Panc1 (cell line): Measurements from ENCODE around the gene WNT7B.

ENCODE experiments used
- POLR2AphosphoS5 ChIP-seq: IDR thresholded peaks from 2 replicates; pipeline ENCODE4 v1.6.1; 2012; ENCODE audit warnings: mild to moderate bottlenecking, low read depth, low read length, moderate library complexity
- SIN3A ChIP-seq: IDR thresholded peaks from 2 replicates; pipeline ENCODE4 v1.6.1; 2012; ENCODE audit warnings: low read depth, mild to moderate bottlenecking, low read length, moderate library complexity, borderline replicate concordance; ENCODE audit not compliant: insufficient read depth
- TCF7L2 ChIP-seq: IDR thresholded peaks from 2 replicates; pipeline ENCODE4 v1.6.1; 2011; ENCODE audit warnings: mild to moderate bottlenecking, low read depth, low read length, inconsistent platforms
- TF ChIP-seq, protein P1 (sequence below): fragments of 450-650 bp; IDR thresholded peaks from 2 replicates; pipeline ENCODE4 v1.5.1; 2017; ENCODE audit warnings: mild to moderate bottlenecking
- TF ChIP-seq, protein P2 (sequence below), 2 experiments: IDR thresholded peaks; 2 replicates each; pipeline ENCODE4 v1.6.1; 2011 to 2012; ENCODE audit warnings: low read depth in 2 of 2, control low read depth in 1 of 2, low read length in 1 of 2, mild to moderate bottlenecking in 1 of 2, moderate library complexity in 1 of 2; ENCODE audit not compliant: insufficient read depth in 1 of 2

DNA sequence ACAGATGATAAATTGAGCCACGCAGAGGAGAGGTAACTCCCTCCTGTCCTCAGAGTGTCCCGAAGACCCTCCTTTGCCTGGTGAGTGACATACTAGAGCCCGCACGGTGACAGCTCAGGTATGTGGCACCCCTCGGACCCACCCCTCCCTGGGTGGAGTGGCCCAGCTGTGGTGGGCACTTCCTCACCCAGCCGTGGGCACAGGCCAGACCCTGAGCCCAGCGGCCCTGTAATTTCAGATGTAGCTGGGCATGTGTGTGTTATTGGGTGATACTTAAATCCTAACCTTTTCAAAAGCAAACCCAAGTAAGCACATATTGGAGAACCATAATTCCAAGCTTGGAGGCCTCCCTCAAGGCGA, 93.2 kb downstream of the WNT7B start:
- TF ChIP-seq POLR2AphosphoS5 (no peak), SIN3A (no peak), TCF7L2 (no peak)
- TF ChIP-seq, protein P1, sequence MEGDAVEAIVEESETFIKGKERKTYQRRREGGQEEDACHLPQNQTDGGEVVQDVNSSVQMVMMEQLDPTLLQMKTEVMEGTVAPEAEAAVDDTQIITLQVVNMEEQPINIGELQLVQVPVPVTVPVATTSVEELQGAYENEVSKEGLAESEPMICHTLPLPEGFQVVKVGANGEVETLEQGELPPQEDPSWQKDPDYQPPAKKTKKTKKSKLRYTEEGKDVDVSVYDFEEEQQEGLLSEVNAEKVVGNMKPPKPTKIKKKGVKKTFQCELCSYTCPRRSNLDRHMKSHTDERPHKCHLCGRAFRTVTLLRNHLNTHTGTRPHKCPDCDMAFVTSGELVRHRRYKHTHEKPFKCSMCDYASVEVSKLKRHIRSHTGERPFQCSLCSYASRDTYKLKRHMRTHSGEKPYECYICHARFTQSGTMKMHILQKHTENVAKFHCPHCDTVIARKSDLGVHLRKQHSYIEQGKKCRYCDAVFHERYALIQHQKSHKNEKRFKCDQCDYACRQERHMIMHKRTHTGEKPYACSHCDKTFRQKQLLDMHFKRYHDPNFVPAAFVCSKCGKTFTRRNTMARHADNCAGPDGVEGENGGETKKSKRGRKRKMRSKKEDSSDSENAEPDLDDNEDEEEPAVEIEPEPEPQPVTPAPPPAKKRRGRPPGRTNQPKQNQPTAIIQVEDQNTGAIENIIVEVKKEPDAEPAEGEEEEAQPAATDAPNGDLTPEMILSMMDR: no peak
- TF ChIP-seq, protein P2, sequence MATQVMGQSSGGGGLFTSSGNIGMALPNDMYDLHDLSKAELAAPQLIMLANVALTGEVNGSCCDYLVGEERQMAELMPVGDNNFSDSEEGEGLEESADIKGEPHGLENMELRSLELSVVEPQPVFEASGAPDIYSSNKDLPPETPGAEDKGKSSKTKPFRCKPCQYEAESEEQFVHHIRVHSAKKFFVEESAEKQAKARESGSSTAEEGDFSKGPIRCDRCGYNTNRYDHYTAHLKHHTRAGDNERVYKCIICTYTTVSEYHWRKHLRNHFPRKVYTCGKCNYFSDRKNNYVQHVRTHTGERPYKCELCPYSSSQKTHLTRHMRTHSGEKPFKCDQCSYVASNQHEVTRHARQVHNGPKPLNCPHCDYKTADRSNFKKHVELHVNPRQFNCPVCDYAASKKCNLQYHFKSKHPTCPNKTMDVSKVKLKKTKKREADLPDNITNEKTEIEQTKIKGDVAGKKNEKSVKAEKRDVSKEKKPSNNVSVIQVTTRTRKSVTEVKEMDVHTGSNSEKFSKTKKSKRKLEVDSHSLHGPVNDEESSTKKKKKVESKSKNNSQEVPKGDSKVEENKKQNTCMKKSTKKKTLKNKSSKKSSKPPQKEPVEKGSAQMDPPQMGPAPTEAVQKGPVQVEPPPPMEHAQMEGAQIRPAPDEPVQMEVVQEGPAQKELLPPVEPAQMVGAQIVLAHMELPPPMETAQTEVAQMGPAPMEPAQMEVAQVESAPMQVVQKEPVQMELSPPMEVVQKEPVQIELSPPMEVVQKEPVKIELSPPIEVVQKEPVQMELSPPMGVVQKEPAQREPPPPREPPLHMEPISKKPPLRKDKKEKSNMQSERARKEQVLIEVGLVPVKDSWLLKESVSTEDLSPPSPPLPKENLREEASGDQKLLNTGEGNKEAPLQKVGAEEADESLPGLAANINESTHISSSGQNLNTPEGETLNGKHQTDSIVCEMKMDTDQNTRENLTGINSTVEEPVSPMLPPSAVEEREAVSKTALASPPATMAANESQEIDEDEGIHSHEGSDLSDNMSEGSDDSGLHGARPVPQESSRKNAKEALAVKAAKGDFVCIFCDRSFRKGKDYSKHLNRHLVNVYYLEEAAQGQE (IDR thresholded peaks at IDR 0.05; ENCODE audit: insufficient read depth in 1 of 2, low read depth in 2 of 2, low read length in 1 of 2): no peak
